ENCODE results near the gene SOX6. TPM values are rescaled to one million over a fixed set of nuclear protein-coding genes. Genes with fewer than 3 reads are reported as not detected.

SOX6 gene
- polyA plus RNA-seq, 1 donor (not counting 4 experiments of a cell fraction or from before 2014, with no cell fraction given): 6.0 TPM

DNA sequence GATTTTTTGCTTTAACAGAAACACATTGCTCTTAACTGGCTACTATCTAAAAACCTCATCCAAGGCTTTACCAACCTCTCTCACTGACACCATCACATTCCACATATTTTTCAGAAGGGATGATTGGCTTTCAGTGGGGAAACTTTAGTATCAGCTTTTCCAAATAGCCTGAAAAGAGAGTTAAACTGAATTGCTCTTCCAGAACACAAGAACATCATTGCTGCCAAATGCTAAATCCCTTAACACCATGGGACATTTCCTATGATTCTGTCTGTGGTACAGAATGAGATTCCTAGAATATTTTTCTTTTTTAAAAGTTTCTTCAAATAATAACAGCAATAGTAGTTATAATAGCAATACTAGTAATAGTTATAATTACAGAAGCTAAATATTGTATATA is 45.4 kb downstream of the SOX6 start:
- TF ChIP-seq EZH2 (IDR thresholded peaks at IDR 0.05; ENCODE audit: low read length): no peak
- TF ChIP-seq, protein P1, sequence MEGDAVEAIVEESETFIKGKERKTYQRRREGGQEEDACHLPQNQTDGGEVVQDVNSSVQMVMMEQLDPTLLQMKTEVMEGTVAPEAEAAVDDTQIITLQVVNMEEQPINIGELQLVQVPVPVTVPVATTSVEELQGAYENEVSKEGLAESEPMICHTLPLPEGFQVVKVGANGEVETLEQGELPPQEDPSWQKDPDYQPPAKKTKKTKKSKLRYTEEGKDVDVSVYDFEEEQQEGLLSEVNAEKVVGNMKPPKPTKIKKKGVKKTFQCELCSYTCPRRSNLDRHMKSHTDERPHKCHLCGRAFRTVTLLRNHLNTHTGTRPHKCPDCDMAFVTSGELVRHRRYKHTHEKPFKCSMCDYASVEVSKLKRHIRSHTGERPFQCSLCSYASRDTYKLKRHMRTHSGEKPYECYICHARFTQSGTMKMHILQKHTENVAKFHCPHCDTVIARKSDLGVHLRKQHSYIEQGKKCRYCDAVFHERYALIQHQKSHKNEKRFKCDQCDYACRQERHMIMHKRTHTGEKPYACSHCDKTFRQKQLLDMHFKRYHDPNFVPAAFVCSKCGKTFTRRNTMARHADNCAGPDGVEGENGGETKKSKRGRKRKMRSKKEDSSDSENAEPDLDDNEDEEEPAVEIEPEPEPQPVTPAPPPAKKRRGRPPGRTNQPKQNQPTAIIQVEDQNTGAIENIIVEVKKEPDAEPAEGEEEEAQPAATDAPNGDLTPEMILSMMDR (optimal IDR thresholded peaks at IDR 0.05 in 1 of 3, IDR thresholded peaks at IDR 0.05 in 1 of 3, conservative IDR thresholded peaks at IDR 0.05 in 1 of 3; ENCODE audit: extremely low read depth in 1 of 3, insufficient read depth in 2 of 3, low read length in 3 of 3): no peak
- H4K20me1 ChIP-seq (ENCODE audit: control insufficient read depth, extremely low read depth, insufficient read depth, low read length): no peaks in the 10 kb centered on the region
- H3K36me3 ChIP-seq (ENCODE audit: control insufficient read depth in 2 of 2, extremely low read depth in 1 of 2, insufficient read depth in 2 of 2, low read length in 2 of 2): no peaks in the 10 kb centered on the region
- H3K4me1 ChIP-seq (ENCODE audit: control insufficient read depth, extremely low read depth, insufficient read depth, low read length): peaks cover 9% of the 10 kb centered on the region
- no peak for DNase-seq (ENCODE audit: low read depth, low spot score)
- no peaks in the 10 kb centered on the region for H3K9me3 ChIP-seq (ENCODE audit: control insufficient read depth, low read depth, low read length)
- no peaks in the 10 kb centered on the region for H3K27me3 ChIP-seq (ENCODE audit: control insufficient read depth, extremely low read depth, insufficient read depth, low read length)
- no peak overlapping the region for H2AFZ ChIP-seq (ENCODE audit: control insufficient read depth, low read length)
- H3K27ac ChIP-seq (ENCODE audit: control insufficient read depth, insufficient read depth, low read length): no peak overlapping the region
- dilution Hi-C loops (cut with MboI; ENCODE audit: extremely low pct_ligation_motif_present, low sequenced_read_pairs): no loop called here
- H3K4me3 ChIP-seq (ENCODE audit: control insufficient read depth in 2 of 3, extremely low read depth in 1 of 3, insufficient read depth in 2 of 3, low read depth in 1 of 3, low read length in 3 of 3): no peak overlapping the region
- no peak overlapping the region for H3K9ac ChIP-seq (ENCODE audit: control insufficient read depth, extremely low read depth, insufficient read depth, low read length)
- no peak overlapping the region for H3K4me2 ChIP-seq (ENCODE audit: control insufficient read depth, extremely low read depth, insufficient read depth, low read depth, low read length)
- FAIRE-seq: no peak
- H3K9me1 ChIP-seq (ENCODE audit: control insufficient read depth, extremely low read depth, insufficient read depth, low read length): no peaks in the 10 kb centered on the region
- H3K79me2 ChIP-seq (ENCODE audit: control insufficient read depth, insufficient read depth, low read length): no peaks in the 10 kb centered on the region

DNA sequence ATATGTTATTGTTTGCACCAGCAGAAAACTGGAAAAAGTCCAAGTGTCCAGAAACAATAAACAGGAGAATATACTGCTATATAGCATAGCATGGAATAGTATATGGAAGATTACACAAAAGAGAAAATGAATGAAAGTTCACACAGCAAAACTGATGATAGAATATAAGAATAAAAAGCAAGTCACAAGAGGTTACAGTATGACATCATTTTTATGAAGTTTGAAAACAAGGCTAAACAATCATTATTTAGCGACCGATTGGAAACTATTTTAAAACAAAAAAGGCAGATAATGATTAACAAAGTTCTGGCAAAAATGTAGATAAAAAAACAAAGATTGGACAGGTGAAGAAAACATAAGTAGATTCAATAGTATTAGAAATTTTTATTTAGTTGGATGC is 47.1 kb downstream of the SOX6 start:
- Histone ChIP-seq H2AFZ (ENCODE audit: control insufficient read depth, low read length) (no peak overlapping the region), H3K9ac (ENCODE audit: control insufficient read depth, extremely low read depth, insufficient read depth, low read length) (no peak overlapping the region), H3K4me1 (ENCODE audit: control insufficient read depth, extremely low read depth, insufficient read depth, low read length) (peaks cover 11% of the 10 kb centered on the region), H3K79me2 (ENCODE audit: control insufficient read depth, insufficient read depth, low read length) (no peaks in the 10 kb centered on the region), H3K4me3 (ENCODE audit: control insufficient read depth in 2 of 3, extremely low read depth in 1 of 3, insufficient read depth in 2 of 3, low read depth in 1 of 3, low read length in 3 of 3) (no peak overlapping the region), H4K20me1 (ENCODE audit: control insufficient read depth, extremely low read depth, insufficient read depth, low read length) (no peaks in the 10 kb centered on the region), H3K9me3 (ENCODE audit: control insufficient read depth, low read depth, low read length) (no peaks in the 10 kb centered on the region), H3K4me2 (ENCODE audit: control insufficient read depth, extremely low read depth, insufficient read depth, low read depth, low read length) (no peak overlapping the region), H3K36me3 (ENCODE audit: control insufficient read depth in 2 of 2, extremely low read depth in 1 of 2, insufficient read depth in 2 of 2, low read length in 2 of 2) (no peaks in the 10 kb centered on the region), H3K27me3 (ENCODE audit: control insufficient read depth, extremely low read depth, insufficient read depth, low read length) (no peaks in the 10 kb centered on the region), H3K27ac (ENCODE audit: control insufficient read depth, insufficient read depth, low read length) (no peak overlapping the region), H3K9me1 (ENCODE audit: control insufficient read depth, extremely low read depth, insufficient read depth, low read length) (no peaks in the 10 kb centered on the region)
- no peak for FAIRE-seq
- dilution Hi-C loops (cut with MboI; ENCODE audit: extremely low pct_ligation_motif_present, low sequenced_read_pairs): no loop called here
- DNase-seq (ENCODE audit: low read depth, low spot score): no peak
- TF ChIP-seq EZH2 (IDR thresholded peaks at IDR 0.05; ENCODE audit: low read length): no peak
- TF ChIP-seq, protein P1 (optimal IDR thresholded peaks at IDR 0.05 in 1 of 3, IDR thresholded peaks at IDR 0.05 in 1 of 3, conservative IDR thresholded peaks at IDR 0.05 in 1 of 3; ENCODE audit: extremely low read depth in 1 of 3, insufficient read depth in 2 of 3, low read length in 3 of 3): no peak

Data from keratinocyte (primary cell).